Measurements from ENCODE around the gene TMEM245. TPM values are rescaled to one million over a fixed set of nuclear protein-coding genes. Genes with fewer than 3 reads are reported as not detected.

TMEM245 gene
- total and polyA plus RNA-seq, 10 of the 15 experiments (the other 5 are each of a cell fraction or from before 2014, with no cell fraction given), result 7.4 to 36.1 (median 19.0) TPM

DNA sequence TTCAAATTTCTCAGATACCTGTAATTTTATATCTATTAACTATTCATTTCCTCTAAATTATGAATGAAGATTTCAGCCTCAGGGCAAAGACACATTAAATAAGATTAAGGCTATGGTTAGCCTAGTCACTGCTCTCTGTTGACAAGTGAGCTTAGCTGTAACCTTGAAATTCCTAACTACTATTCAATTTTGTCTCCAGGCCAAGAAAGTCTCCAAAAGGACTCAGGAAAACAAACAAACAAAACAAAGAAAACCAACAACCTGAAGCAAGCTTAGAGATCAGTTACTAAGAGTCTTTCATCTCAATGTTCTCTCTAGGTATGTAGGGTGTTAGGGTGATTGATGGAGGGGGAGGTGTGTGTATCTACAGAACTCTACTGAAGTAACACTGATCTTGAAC, 96.9 kb downstream of the TMEM245 start:
- Histone ChIP-seq H3K9ac (ENCODE audit: control insufficient read depth, insufficient read depth, low read length) (no peak overlapping the region), H4K20me1 (ENCODE audit: control insufficient read depth, insufficient read depth) (no peaks in the 10 kb centered on the region), H3K4me1 (ENCODE audit: control insufficient read depth, insufficient read depth, low read length) (peaks cover 3% of the 10 kb centered on the region), H3K79me2 (ENCODE audit: control insufficient read depth, insufficient read depth, low read length) (no peaks in the 10 kb centered on the region), H3K27ac (ENCODE audit: control insufficient read depth, insufficient read depth) (no peak overlapping the region), H3K4me2 (ENCODE audit: control insufficient read depth, insufficient read depth) (no peak overlapping the region), H3K4me3 (no peak overlapping the region), H3K9me3 (replicated peaks; ENCODE audit: control insufficient read depth, insufficient read depth, low read length) (no peaks in the 10 kb centered on the region), H3K36me3 (ENCODE audit: control insufficient read depth in 2 of 2, insufficient read depth in 2 of 2, low read length in 1 of 2) (peaks cover 0 to 2% of the 10 kb centered on the region in 2 experiments; a peak in 2 of 4 replicates), H3K27me3 (replicated peaks in 1 of 2; ENCODE audit: control insufficient read depth in 2 of 2, insufficient read depth in 2 of 2, low read length in 1 of 2) (no peaks in the 10 kb centered on the region), H2AFZ (ENCODE audit: control insufficient read depth, low read depth, low read length) (no peak overlapping the region)
- TF ChIP-seq LARP7 (IDR thresholded peaks at IDR 0.05) (no peak), SREBF1 (IDR thresholded peaks at IDR 0.05; ENCODE audit: low read length) (no peak), RAD21 (IDR thresholded peaks at IDR 0.05; ENCODE audit: insufficient read depth, low read depth, low read length) (no peak), SMC3 (IDR thresholded peaks at IDR 0.05; ENCODE audit: borderline replicate concordance, low read length) (no peak), CHD1 (IDR thresholded peaks at IDR 0.05; ENCODE audit: low read depth, low read length) (no peak)
- TF ChIP-seq, protein P1, sequence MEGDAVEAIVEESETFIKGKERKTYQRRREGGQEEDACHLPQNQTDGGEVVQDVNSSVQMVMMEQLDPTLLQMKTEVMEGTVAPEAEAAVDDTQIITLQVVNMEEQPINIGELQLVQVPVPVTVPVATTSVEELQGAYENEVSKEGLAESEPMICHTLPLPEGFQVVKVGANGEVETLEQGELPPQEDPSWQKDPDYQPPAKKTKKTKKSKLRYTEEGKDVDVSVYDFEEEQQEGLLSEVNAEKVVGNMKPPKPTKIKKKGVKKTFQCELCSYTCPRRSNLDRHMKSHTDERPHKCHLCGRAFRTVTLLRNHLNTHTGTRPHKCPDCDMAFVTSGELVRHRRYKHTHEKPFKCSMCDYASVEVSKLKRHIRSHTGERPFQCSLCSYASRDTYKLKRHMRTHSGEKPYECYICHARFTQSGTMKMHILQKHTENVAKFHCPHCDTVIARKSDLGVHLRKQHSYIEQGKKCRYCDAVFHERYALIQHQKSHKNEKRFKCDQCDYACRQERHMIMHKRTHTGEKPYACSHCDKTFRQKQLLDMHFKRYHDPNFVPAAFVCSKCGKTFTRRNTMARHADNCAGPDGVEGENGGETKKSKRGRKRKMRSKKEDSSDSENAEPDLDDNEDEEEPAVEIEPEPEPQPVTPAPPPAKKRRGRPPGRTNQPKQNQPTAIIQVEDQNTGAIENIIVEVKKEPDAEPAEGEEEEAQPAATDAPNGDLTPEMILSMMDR (IDR thresholded peaks at IDR 0.05 in 2 of 3, conservative IDR thresholded peaks at IDR 0.05 in 1 of 3; ENCODE audit: control insufficient read depth in 2 of 3, extremely low read depth in 1 of 3, insufficient read depth in 1 of 3, low read depth in 3 of 3, low read length in 3 of 3), result no peak
- DNase-seq (ENCODE audit: low read depth, low spot score), result no peak
- POLR2A ChIA-PET, result no interaction called here
- ATAC-seq, result no peak
- RAD21 ChIA-PET (ENCODE audit: unreplicated experiment), result no interaction called here
- FAIRE-seq, result no peak
- BruUV-seq (replicated peaks), result no TSS peak
- intact Hi-C loops (cut with micrococcal nuclease; ENCODE audit: unreplicated experiment) (no loop called here), in situ Hi-C loops (cut with MboI) (no loop called here)
- CTCF ChIA-PET, result no interaction called here
- SMC1A ChIA-PET (ENCODE audit: uncharacterized antibody, unreplicated experiment), result no interaction called here
